Nephron progenitor cell (in vitro differentiated cells): Measurements from ENCODE around the gene TNPO3.

Source experiments
- DNase-seq: peaks from one replicate; pipeline ENCODE4 v3.0.0; 2021
- H3K27ac Mint-ChIP-seq: 2 replicates; pipeline ENCODE4 v1.8.0; 2021; ENCODE audit warnings: mild to moderate bottlenecking, moderate library complexity, mixed read lengths
- H3K27me3 Mint-ChIP-seq: 2 replicates; pipeline ENCODE4 v1.8.0; 2021; ENCODE audit warnings: mild to moderate bottlenecking, low read depth, mixed read lengths; ENCODE audit not compliant: poor library complexity
- H3K36me3 Mint-ChIP-seq: 2 replicates; pipeline ENCODE4 v1.8.0; 2021; ENCODE audit warnings: low read depth, mixed read lengths
- H3K4me1 Mint-ChIP-seq: 2 replicates; pipeline ENCODE4 v1.8.0; 2021; ENCODE audit warnings: mixed read lengths
- H3K4me3 Mint-ChIP-seq: 2 replicates; pipeline ENCODE4 v1.8.0; 2021; ENCODE audit warnings: mild to moderate bottlenecking, moderate library complexity, mixed read lengths
- H3K9me3 Mint-ChIP-seq: 2 replicates; pipeline ENCODE4 v1.8.0; 2021; ENCODE audit warnings: mild to moderate bottlenecking, moderate library complexity, mixed read lengths
- CTCF ChIP-seq: fragments of 200-600 bp; sonication (generic); IDR thresholded peaks from 2 replicates; pipeline ENCODE4 v1.5.0; 2021; ENCODE audit warnings: antibody characterized with exemption

Gene TNPO3

GRCh38 chr7:128934361-128935341 is 120.3 kb downstream of the TNPO3 start:
- Mint-ChIP-seq H3K4me1 (peaks cover 17% of the 10 kb centered on the region), H3K9me3 (no peaks in the 10 kb centered on the region), H3K27ac (no peak overlapping the region), H3K36me3 (no peaks in the 10 kb centered on the region), H3K27me3 (peaks cover 62% of the 10 kb centered on the region), H3K4me3 (no peak overlapping the region)
- DNase-seq, result no peak
- TF ChIP-seq CTCF, result no peak

GRCh38 chr7:128933180-128933891 is 121.6 kb downstream of the TNPO3 start:
- H3K4me3 Mint-ChIP-seq, result no peak overlapping the region
- H3K27me3 Mint-ChIP-seq, result peaks cover 49% of the 10 kb centered on the region
- peaks cover 12% of the 10 kb centered on the region for H3K4me1 Mint-ChIP-seq
- no peak for DNase-seq
- no peaks in the 10 kb centered on the region for H3K9me3 Mint-ChIP-seq
- no peak overlapping the region for H3K27ac Mint-ChIP-seq
- no peak for TF ChIP-seq CTCF
- H3K36me3 Mint-ChIP-seq, result no peaks in the 10 kb centered on the region

- no peaks in the 10 kb centered on the region for H3K36me3 Mint-ChIP-seq
- no peak for DNase-seq
- no peaks in the 10 kb centered on the region for H3K9me3 Mint-ChIP-seq
- H3K27ac Mint-ChIP-seq, result peak overlapping the region; percentile 39
- TF ChIP-seq CTCF, result no peak
- H3K27me3 Mint-ChIP-seq, result peaks cover 47% of the 10 kb centered on the region
- no peak overlapping the region for H3K4me3 Mint-ChIP-seq
- H3K4me1 Mint-ChIP-seq, result peaks cover 11% of the 10 kb centered on the region
These were observed 122.1 kb downstream of the TNPO3 start for GRCh38 chr7:128932862-128933179.

- Mint-ChIP-seq H3K4me3 (no peak overlapping the region), H3K4me1 (peaks cover 10% of the 10 kb centered on the region), H3K36me3 (no peaks in the 10 kb centered on the region), H3K9me3 (no peaks in the 10 kb centered on the region), H3K27ac (no peak overlapping the region), H3K27me3 (peaks cover 42% of the 10 kb centered on the region)
- DNase-seq, result no peak
- no peak for TF ChIP-seq CTCF
These were observed 122.7 kb downstream of the TNPO3 start for GRCh38 chr7:128931965-128932861.

GRCh38 chr7:128931190-128931798 is 123.6 kb downstream of the TNPO3 start:
- no peak for TF ChIP-seq CTCF
- no peak for DNase-seq

More at GRCh38 chr7:128931190-128931798, 123.6 kb downstream of the TNPO3 start:
- Mint-ChIP-seq H3K9me3 (no peaks in the 10 kb centered on the region), H3K27ac (no peak overlapping the region), H3K4me3 (no peak overlapping the region), H3K36me3 (no peaks in the 10 kb centered on the region), H3K4me1 (peaks cover 5% of the 10 kb centered on the region), H3K27me3 (peaks cover 32% of the 10 kb centered on the region)
